Hematopoietic multipotent progenitor cell treated with erythropoietin and hydrocortisone succinate and interleukin-3 and kit ligand, for 8 days (in vitro differentiated cells): ENCODE results near the gene TPK1.
"Not testable (repeated sequence)": the region's sequence is repeated elsewhere in the genome, so short reads cannot be mapped to it uniquely, and the experiment has no call there.

Experiments used
- DNase-seq: peaks from one replicate; pipeline ENCODE4 v3.0.0-alpha.2; 2015

The TPK1 gene

GRCh38 chr7:144776447-144776846 is 59.4 kb downstream of the TPK1 start:
- DNase-seq: no peak

GRCh38 chr7:144775749-144776148 is 60.1 kb downstream of the TPK1 start:
- no peak for DNase-seq

- DNase-seq: no peak
Measured at GRCh38 chr7:144771927-144772326, 63.9 kb downstream of the TPK1 start.

GRCh38 chr7:144771174-144771573 is 64.7 kb downstream of the TPK1 start:
- DNase-seq: no peak

GRCh38 chr7:144769352-144769751 is 66.5 kb downstream of the TPK1 start:
- no peak for DNase-seq

GRCh38 chr7:144768633-144769032 is 67.2 kb downstream of the TPK1 start:
- no peak for DNase-seq

- DNase-seq: no peak
Measured at GRCh38 chr7:144763291-144763690, 72.6 kb downstream of the TPK1 start.

- no peak for DNase-seq
Measured at GRCh38 chr7:144762853-144763252, 73.0 kb downstream of the TPK1 start.

- DNase-seq: no peak
Measured at GRCh38 chr7:144761493-144761892, 74.4 kb downstream of the TPK1 start.

- DNase-seq: no peak
Measured at GRCh38 chr7:144759653-144760052, 76.2 kb downstream of the TPK1 start.

GRCh38 chr7:144747936-144748335 is 87.9 kb downstream of the TPK1 start:
- no peak for DNase-seq

GRCh38 chr7:144738708-144739314 is 97.0 kb downstream of the TPK1 start:
- peak; percentile 42 for DNase-seq

- no peak for DNase-seq
Measured at GRCh38 chr7:144738146-144738545, 97.7 kb downstream of the TPK1 start.

GRCh38 chr7:144736880-144737493 is 98.9 kb downstream of the TPK1 start:
- no peak for DNase-seq

- DNase-seq: no peak
Measured at GRCh38 chr7:144735505-144736276, 100.2 kb downstream of the TPK1 start.

- no peak for DNase-seq
Measured at GRCh38 chr7:144731661-144732351, 104.0 kb downstream of the TPK1 start.

- no peak for DNase-seq
Measured at GRCh38 chr7:144730224-144730623, 105.6 kb downstream of the TPK1 start.

GRCh38 chr7:144729226-144729625 is 106.6 kb downstream of the TPK1 start:
- DNase-seq: no peak

- no peak for DNase-seq
Measured at GRCh38 chr7:144728551-144728950, 107.3 kb downstream of the TPK1 start.

- DNase-seq: not testable (repeated sequence)
Measured at GRCh38 chr7:144726840-144727239, 109.0 kb downstream of the TPK1 start.

- no peak for DNase-seq
Measured at GRCh38 chr7:144725070-144725469, 110.8 kb downstream of the TPK1 start.

- DNase-seq: no peak
Measured at GRCh38 chr7:144723301-144723700, 112.6 kb downstream of the TPK1 start.

- no peak for DNase-seq
Measured at GRCh38 chr7:144720710-144721109, 115.1 kb downstream of the TPK1 start.

- DNase-seq: no peak
Measured at GRCh38 chr7:144720149-144720548, 115.7 kb downstream of the TPK1 start.
